ENCODE results near the gene KANK4.
"Not testable (repeated sequence)": the region's sequence is repeated elsewhere in the genome, so short reads cannot be mapped to it uniquely, and the experiment has no call there.

Gene KANK4

GRCh38 chr1:62228136-62228882, 90.9 kb downstream of the KANK4 start:
- no peak overlapping the region for H3K27ac Mint-ChIP-seq
- H3K4me1 Mint-ChIP-seq, result no peaks in the 10 kb centered on the region
- no peaks in the 10 kb centered on the region for H3K27me3 Mint-ChIP-seq
- no peaks in the 10 kb centered on the region for H3K36me3 Mint-ChIP-seq
- no peak overlapping the region for H3K4me3 Mint-ChIP-seq
- no peaks in the 10 kb centered on the region for H3K9me3 Mint-ChIP-seq

DNA sequence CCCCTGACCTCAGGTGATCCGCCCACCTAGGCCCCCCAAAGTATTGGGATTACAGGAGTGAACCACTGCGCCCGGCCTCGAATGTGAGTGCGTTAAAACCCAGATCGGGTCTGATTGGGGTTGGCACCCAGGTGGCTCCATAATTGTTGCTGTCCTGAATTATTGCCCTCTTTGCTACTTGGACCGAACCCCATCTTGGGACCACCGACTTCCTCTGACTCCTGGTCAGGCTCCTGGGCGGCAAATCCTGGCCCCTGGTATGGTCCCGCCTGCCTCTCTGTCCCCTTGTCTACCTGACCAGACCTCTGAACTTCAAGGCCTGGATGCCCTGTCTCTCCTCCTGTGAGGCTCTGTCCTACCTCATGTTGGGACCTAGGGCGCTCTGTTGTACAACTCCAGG, 91.7 kb downstream of the KANK4 start:
- no peaks in the 10 kb centered on the region for H3K36me3 Mint-ChIP-seq
- no peaks in the 10 kb centered on the region for H3K4me1 Mint-ChIP-seq
- H3K4me3 Mint-ChIP-seq, result no peak overlapping the region
- H3K27me3 Mint-ChIP-seq, result no peaks in the 10 kb centered on the region
- H3K27ac Mint-ChIP-seq, result no peak overlapping the region
- H3K9me3 Mint-ChIP-seq, result no peaks in the 10 kb centered on the region

DNA sequence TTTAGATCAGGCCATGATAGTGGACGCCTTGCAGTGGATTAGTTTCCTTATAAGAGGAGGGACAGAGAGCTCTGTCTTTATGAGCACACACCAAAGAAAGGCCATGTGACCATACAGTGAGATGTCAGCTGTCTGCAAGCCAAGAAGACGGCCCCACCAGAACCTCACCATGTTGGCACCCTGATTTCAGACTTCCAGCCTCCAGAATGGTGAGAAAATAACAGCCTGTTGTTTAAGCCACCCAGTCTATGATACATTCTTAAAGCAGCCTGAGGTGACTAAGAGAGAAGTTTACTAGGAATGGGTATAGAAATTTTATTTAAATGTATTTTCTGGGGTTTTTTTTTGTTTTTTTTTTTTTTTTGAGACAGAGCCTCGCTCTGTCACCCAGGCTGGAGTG, 95.1 kb downstream of the KANK4 start:
- H3K27me3 Mint-ChIP-seq, result no peaks in the 10 kb centered on the region
- no peak overlapping the region for H3K27ac Mint-ChIP-seq
- no peaks in the 10 kb centered on the region for H3K4me1 Mint-ChIP-seq
- no peaks in the 10 kb centered on the region for H3K36me3 Mint-ChIP-seq
- H3K9me3 Mint-ChIP-seq, result no peaks in the 10 kb centered on the region
- no peak overlapping the region for H3K4me3 Mint-ChIP-seq

DNA sequence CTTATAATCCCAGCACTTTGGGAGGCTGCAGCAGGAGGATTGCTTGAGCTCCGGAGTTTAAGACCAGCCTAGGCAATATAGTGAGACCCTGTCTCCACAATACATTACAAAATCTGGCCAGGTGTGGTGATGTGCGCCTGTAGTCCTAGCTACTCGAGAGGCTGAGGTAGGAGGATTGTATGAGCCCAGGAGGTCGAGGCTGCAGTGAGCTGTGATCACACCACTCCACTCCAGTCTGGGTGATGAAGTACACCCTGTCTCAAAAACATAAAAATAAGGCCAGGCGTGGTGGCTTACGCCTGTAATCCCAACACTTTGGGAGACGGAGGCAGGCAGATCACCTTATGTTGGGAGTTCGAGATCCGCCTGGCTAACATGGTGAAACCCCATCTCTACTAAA, 96.9 kb downstream of the KANK4 start:
- Mint-ChIP-seq H3K4me1 (no peaks in the 10 kb centered on the region), H3K27ac (no peak overlapping the region), H3K27me3 (no peaks in the 10 kb centered on the region), H3K4me3 (no peak overlapping the region), H3K9me3 (no peaks in the 10 kb centered on the region), H3K36me3 (no peaks in the 10 kb centered on the region)

DNA sequence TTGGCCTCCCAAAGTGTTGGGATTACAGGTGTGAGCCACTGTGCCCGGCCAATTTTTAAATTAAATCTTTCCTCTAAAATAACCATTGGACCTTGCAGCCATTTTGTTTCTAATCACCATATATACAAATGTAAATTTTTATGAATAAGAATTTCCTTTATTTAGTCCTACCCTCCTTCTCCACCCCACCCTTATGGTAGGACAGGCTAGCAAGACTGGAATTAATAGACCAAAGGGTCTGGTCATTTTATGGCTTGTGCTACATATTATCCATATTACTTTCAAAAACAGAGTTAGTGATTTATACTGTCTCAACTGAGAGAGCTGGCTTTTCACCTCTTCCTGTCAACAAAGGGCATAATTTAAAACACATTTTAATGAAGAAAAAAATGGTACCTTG, 98.1 kb downstream of the KANK4 start:
- Mint-ChIP-seq H3K27me3 (no peaks in the 10 kb centered on the region), H3K36me3 (no peaks in the 10 kb centered on the region), H3K4me1 (no peaks in the 10 kb centered on the region), H3K9me3 (no peaks in the 10 kb centered on the region), H3K4me3 (no peak overlapping the region), H3K27ac (no peak overlapping the region)

DNA sequence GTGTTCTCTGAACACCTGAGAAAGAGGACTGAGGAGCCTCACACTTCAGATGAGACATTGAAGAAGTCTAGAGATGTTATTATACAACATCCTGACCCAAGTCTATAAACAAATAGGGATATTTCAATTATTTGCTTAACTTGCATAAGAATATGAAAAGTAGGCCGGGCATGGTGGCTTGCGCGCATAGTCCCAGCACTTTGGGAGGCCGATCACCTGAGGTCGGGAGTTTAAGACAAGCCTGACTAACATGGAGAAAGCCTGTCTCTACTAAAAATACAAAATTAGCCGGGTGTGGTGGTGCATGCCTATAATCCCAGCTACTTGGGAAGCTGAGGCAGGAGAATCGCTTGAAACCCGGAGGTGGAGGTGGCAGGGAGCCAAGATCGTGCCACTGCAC, 98.8 kb downstream of the KANK4 start:
- not testable (repeated sequence) for H3K4me1 Mint-ChIP-seq, H3K27me3 Mint-ChIP-seq, H3K27ac Mint-ChIP-seq, H3K9me3 Mint-ChIP-seq, H3K36me3 Mint-ChIP-seq, H3K4me3 Mint-ChIP-seq

DNA sequence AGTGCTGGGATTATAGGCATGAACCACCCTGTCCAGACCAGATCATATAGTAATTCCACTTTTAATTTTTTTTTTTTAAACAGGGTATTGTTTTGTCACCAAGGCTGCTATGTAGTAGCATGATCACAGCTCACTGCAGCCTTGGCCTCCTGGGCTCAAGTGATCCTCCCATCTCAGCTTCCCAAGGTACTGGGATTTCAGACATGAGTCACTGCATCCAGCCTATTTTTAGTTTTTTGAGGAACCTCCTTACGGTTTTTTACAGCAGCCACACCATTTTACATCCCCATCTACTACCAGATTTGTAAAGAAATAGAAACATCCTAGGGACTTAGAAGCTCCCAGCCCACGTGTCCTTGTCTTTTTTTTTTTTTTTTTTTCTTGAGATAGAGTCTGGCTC, 100.6 kb downstream of the KANK4 start:
- H3K9me3 Mint-ChIP-seq, result no peaks in the 10 kb centered on the region
- no peaks in the 10 kb centered on the region for H3K27me3 Mint-ChIP-seq
- H3K4me1 Mint-ChIP-seq, result no peaks in the 10 kb centered on the region
- no peak overlapping the region for H3K27ac Mint-ChIP-seq
- no peak overlapping the region for H3K4me3 Mint-ChIP-seq
- no peaks in the 10 kb centered on the region for H3K36me3 Mint-ChIP-seq

- peaks cover 2% of the 10 kb centered on the region for H3K36me3 Mint-ChIP-seq
- peaks cover 1% of the 10 kb centered on the region for H3K27me3 Mint-ChIP-seq
- no peak overlapping the region for H3K27ac Mint-ChIP-seq
Measured at GRCh38 chr1:62213075-62213914, 105.9 kb downstream of the KANK4 start.

GRCh38 chr1:62212411-62212810, 106.8 kb downstream of the KANK4 start:
- H3K36me3 Mint-ChIP-seq, result peaks cover 2% of the 10 kb centered on the region
- H3K4me3 Mint-ChIP-seq, result no peak overlapping the region
- no peak overlapping the region for H3K27ac Mint-ChIP-seq
- no peaks in the 10 kb centered on the region for H3K4me1 Mint-ChIP-seq
- H3K9me3 Mint-ChIP-seq, result peaks cover 15% of the 10 kb centered on the region
- peaks cover 1% of the 10 kb centered on the region for H3K27me3 Mint-ChIP-seq

More at GRCh38 chr1:62213075-62213914, 105.9 kb downstream of the KANK4 start:
- H3K4me3 Mint-ChIP-seq, result no peak overlapping the region
- no peaks in the 10 kb centered on the region for H3K4me1 Mint-ChIP-seq
- peaks cover 15% of the 10 kb centered on the region for H3K9me3 Mint-ChIP-seq

GRCh38 chr1:62210960-62211359, 108.3 kb downstream of the KANK4 start:
- Mint-ChIP-seq H3K27ac (no peak overlapping the region), H3K4me3 (no peak overlapping the region), H3K36me3 (peaks cover 3% of the 10 kb centered on the region), H3K4me1 (no peaks in the 10 kb centered on the region), H3K9me3 (peaks cover 23% of the 10 kb centered on the region), H3K27me3 (peaks cover 1% of the 10 kb centered on the region)

DNA sequence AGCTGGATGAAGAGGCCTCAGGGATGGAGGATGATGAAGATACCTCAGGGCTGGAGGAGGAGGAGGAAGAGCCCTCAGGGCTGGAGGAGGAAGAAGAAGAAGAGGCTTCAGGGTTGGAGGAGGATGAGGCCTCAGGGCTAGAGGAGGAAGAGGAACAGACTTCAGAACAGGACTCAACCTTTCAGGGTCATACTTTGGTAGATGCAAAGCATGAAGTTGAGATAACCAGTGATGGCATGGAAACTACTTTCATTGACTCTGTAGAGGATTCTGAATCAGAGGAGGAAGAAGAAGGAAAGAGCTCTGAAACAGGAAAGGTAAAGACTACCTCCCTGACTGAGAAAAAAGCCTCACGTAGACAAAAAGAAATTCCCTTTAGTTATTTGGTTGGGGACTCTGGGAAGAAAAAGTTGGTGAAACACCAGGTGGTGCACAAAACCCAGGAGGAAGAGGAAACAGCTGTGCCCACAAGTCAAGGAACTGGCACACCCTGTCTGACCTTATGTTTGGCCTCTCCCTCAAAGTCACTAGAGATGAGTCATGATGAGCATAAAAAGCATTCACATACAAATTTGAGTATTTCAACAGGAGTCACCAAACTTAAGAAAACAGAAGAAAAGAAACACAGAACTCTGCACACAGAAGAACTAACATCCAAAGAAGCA, 109.2 kb downstream of the KANK4 start:
- H3K4me3 Mint-ChIP-seq, result no peak overlapping the region
- H3K27me3 Mint-ChIP-seq, result peaks cover 1% of the 10 kb centered on the region
- H3K4me1 Mint-ChIP-seq, result no peaks in the 10 kb centered on the region
- no peak overlapping the region for H3K27ac Mint-ChIP-seq
- H3K36me3 Mint-ChIP-seq, result peaks cover 3% of the 10 kb centered on the region
- peaks cover 23% of the 10 kb centered on the region for H3K9me3 Mint-ChIP-seq

- Mint-ChIP-seq H3K27me3 (peaks cover 1% of the 10 kb centered on the region), H3K4me3 (no peak overlapping the region), H3K4me1 (no peaks in the 10 kb centered on the region)
Measured at GRCh38 chr1:62208970-62209369, 110.3 kb downstream of the KANK4 start.

GRCh38 chr1:62208087-62208486, 111.1 kb downstream of the KANK4 start:
- H3K27me3 Mint-ChIP-seq, result peaks cover 1% of the 10 kb centered on the region
- no peaks in the 10 kb centered on the region for H3K4me1 Mint-ChIP-seq
- H3K4me3 Mint-ChIP-seq, result no peak overlapping the region
- no peak overlapping the region for H3K27ac Mint-ChIP-seq
- H3K9me3 Mint-ChIP-seq, result peaks cover 23% of the 10 kb centered on the region
- peaks cover 3% of the 10 kb centered on the region for H3K36me3 Mint-ChIP-seq

More at GRCh38 chr1:62208970-62209369, 110.3 kb downstream of the KANK4 start:
- peaks cover 3% of the 10 kb centered on the region for H3K36me3 Mint-ChIP-seq
- no peak overlapping the region for H3K27ac Mint-ChIP-seq
- peaks cover 23% of the 10 kb centered on the region for H3K9me3 Mint-ChIP-seq

DNA sequence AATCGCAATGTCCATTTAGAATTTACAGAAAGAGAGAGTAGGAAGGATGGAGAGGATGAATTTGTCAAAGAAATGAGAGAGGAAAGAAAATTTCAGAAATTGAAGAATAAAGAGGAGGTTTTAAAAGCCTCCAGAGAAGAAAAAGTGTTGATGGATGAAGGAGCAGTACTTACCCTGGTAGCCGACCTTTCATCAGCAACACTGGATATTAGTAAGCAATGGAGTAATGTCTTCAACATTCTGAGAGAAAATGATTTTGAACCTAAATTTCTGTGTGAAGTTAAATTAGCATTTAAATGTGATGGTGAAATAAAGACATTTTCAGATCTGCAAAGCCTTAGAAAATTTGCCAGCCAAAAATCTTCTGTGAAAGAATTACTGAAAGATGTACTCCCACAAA, 112.0 kb downstream of the KANK4 start:
- Mint-ChIP-seq H3K4me3 (no peak overlapping the region), H3K27ac (no peak overlapping the region), H3K36me3 (peaks cover 3% of the 10 kb centered on the region), H3K9me3 (peaks cover 23% of the 10 kb centered on the region), H3K4me1 (no peaks in the 10 kb centered on the region), H3K27me3 (peaks cover 1% of the 10 kb centered on the region)

GRCh38 chr1:62198781-62199125, 120.5 kb downstream of the KANK4 start:
- Mint-ChIP-seq H3K9me3 (no peaks in the 10 kb centered on the region), H3K27me3 (peaks cover 18% of the 10 kb centered on the region), H3K27ac (no peak overlapping the region), H3K36me3 (peaks cover 3% of the 10 kb centered on the region), H3K4me3 (no peak overlapping the region), H3K4me1 (peaks cover 6% of the 10 kb centered on the region)
